ENCODE data around the gene MEP1A.

DNA sequence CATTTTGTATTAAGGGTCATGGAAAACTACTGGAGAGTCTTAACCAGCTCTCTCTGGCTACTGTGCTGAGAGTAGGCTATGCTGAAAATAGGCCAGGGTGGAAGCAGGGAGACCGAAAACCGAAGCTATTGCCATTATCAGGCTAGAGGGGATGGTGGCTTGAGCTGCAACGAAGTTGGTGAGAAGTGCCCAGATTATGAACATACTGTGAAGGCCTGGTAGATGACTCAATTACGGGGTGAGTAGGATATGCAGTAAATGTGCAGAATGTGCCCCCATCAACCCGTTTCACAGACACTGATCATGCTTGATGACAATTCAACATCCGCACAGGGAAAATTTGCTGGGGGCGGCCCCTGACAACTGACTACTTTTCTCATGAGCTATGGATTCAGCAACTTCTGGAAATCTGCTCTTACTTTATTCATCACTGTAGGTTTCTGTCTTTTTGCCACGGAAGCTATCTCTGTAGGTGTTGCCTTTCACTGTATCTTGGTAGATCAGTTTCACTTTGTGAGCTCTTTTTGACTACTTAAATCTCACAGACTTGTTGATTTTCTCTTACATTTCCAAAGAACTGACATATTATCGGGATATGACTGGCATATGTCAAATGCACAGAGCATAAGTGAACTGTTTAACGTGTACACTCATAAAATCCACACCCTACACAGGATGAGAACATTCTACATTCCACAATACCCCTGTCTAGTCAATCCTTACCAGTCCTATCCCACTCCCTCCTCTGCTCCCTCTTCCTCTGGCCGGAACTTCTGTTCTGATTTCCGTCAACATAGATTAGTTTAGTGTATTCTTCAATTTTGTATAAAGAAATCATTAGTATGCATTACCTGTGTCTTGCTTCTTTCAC is 15.5 kb upstream of the MEP1A start:
- TF ChIP-seq CTCF (conservative IDR thresholded peaks at IDR 0.05 in 1 of 2, IDR thresholded peaks at IDR 0.05 in 1 of 2; ENCODE audit: extremely low read depth in 1 of 2, insufficient read depth in 1 of 2, low read depth in 1 of 2, low read length in 2 of 2) = no peak
- no peak for TF ChIP-seq EZH2 (IDR thresholded peaks at IDR 0.05; ENCODE audit: borderline replicate concordance, low read length)

Measured in mammary epithelial cell (primary cell).